Activated CD8-positive, alpha-beta T cell treated with anti-CD3 and anti-CD28 coated beads for 36 hours (primary cell): ENCODE measurements around the gene CCDC86. TPM values are rescaled to one million over a fixed set of nuclear protein-coding genes. Genes with fewer than 3 reads are reported as not detected.

Source experiments
- ATAC-seq: fragments of 200-7000 bp; cut with Tn5 transposase; one replicate; pipeline ENCODE4 v1.10.0; 2021; ENCODE audit warnings: mild to moderate bottlenecking, moderate library complexity
- CTCF ChIA-PET: fragments of 350-600 bp; sonication (Branson Sonifier 250); formaldehyde crosslinking; loops from one replicate; lab custom pipeline; 2021; ENCODE audit warnings: antibody characterized with exemption; lab: Charles Lee
- POLR2A ChIA-PET: fragments of 350-600 bp; sonication (Branson Sonifier 250); formaldehyde crosslinking; loops from one replicate; lab custom pipeline; 2021; ENCODE audit warnings: antibody characterized with exemption; lab: Charles Lee
- DNase-seq: peaks from one replicate; pipeline ENCODE4 v3.0.0-alpha.2; 2020
- H3K27ac Mint-ChIP-seq: one replicate; pipeline ENCODE4 v1.8.0; 2021; ENCODE audit warnings: mild to moderate bottlenecking, mixed read lengths
- H3K27me3 Mint-ChIP-seq: one replicate; pipeline ENCODE4 v1.8.0; 2021; ENCODE audit warnings: mixed read lengths
- H3K36me3 Mint-ChIP-seq: one replicate; pipeline ENCODE4 v1.8.0; 2021; ENCODE audit warnings: low read depth, mixed read lengths
- H3K4me1 Mint-ChIP-seq: one replicate; pipeline ENCODE4 v1.8.0; 2021; ENCODE audit warnings: low read depth, mixed read lengths
- H3K4me3 Mint-ChIP-seq: one replicate; pipeline ENCODE4 v1.8.0; 2021; ENCODE audit warnings: mild to moderate bottlenecking, moderate library complexity, mixed read lengths
- H3K9me3 Mint-ChIP-seq: one replicate; pipeline ENCODE4 v1.8.0; 2021; ENCODE audit warnings: mixed read lengths
- intact Hi-C: fragments of 100-400 bp; cut with micrococcal nuclease; formaldehyde crosslinking; loops from one replicate; pipeline ENCODE4 v1.10.0; 2022
- total RNA-seq, 2 experiments: library from RNA; stranded (reverse); gene quantifications; one replicate each; pipeline ENCODE4 v1.2.3, GENCODE V29; 2021
- TF ChIP-seq, protein P1 (sequence below): fragments of 200-600 bp; IDR thresholded peaks from one replicate; pipeline ENCODE4 v1.8.0; 2022; ENCODE audit warnings: antibody characterized with exemption, mild to moderate bottlenecking

CCDC86 gene
- total RNA-seq, 2 experiments from 2014 or later, result 48.1 to 51.4 TPM

DNA sequence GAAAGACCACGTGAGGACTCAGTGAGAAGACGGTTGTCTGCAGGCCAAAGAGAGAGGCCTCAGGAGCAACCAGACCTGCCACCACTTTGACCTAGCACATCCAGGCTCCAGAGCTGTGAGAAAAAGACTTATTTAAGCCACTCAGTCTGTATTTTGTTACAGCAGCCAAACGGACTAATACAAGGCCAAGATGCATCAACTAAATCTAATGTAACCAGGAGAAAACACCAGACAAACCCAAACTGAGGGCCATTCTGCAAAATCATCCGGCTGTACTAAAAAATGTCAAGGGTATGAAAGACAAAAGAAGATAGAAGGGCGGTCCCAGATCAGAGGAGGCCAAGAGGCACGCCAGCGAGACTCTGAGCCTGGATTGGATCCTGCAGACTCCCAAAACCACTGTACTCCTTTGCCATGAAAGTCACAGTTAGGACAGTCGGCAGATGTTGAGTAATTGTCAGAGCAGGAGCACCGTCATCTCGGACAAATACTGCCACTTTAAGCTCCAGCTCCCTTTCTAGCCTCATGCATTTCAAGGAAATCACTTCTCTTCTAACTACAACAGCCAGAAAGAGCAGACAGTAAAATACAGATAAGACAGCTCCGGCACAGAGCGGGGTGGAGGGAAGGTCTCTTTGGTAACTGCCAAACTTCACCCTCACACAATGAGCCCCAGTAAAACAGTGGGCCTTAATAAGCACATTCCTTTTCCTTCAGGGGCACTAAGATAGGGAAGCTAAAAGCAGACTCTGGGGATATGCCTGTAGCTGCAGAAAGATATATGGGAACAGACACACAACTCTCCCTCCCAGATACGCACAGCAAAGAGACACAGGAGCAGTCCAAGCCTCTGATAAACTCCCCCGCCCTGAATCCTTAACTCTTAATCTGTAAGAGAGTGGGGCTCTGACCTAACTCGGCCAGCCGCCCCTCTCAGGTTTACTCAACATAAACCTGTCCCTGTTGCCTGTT, 21.9 kb downstream of the CCDC86 start:
- no peak for DNase-seq
- TF ChIP-seq, protein P1, sequence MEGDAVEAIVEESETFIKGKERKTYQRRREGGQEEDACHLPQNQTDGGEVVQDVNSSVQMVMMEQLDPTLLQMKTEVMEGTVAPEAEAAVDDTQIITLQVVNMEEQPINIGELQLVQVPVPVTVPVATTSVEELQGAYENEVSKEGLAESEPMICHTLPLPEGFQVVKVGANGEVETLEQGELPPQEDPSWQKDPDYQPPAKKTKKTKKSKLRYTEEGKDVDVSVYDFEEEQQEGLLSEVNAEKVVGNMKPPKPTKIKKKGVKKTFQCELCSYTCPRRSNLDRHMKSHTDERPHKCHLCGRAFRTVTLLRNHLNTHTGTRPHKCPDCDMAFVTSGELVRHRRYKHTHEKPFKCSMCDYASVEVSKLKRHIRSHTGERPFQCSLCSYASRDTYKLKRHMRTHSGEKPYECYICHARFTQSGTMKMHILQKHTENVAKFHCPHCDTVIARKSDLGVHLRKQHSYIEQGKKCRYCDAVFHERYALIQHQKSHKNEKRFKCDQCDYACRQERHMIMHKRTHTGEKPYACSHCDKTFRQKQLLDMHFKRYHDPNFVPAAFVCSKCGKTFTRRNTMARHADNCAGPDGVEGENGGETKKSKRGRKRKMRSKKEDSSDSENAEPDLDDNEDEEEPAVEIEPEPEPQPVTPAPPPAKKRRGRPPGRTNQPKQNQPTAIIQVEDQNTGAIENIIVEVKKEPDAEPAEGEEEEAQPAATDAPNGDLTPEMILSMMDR, result no peak
- CTCF ChIA-PET, result interaction anchor here (1.1 to 1.3 kb wide), 2 partner anchors 24 to 33 kb away, joined by 3 read pairs; no protein-coding TSS in a partner anchor
- ATAC-seq, result no peak
- Mint-ChIP-seq H3K4me3 (no peak overlapping the region), H3K27ac (no peak overlapping the region), H3K36me3 (no peaks in the 10 kb centered on the region), H3K27me3 (no peaks in the 10 kb centered on the region), H3K9me3 (no peaks in the 10 kb centered on the region), H3K4me1 (peaks cover 10% of the 10 kb centered on the region)
- POLR2A ChIA-PET, result interaction anchor here (1.0 kb wide), 1 partner anchor 203 kb away, joined by 3 read pairs; no protein-coding TSS in a partner anchor
- intact Hi-C loops, result no loop called here

DNA sequence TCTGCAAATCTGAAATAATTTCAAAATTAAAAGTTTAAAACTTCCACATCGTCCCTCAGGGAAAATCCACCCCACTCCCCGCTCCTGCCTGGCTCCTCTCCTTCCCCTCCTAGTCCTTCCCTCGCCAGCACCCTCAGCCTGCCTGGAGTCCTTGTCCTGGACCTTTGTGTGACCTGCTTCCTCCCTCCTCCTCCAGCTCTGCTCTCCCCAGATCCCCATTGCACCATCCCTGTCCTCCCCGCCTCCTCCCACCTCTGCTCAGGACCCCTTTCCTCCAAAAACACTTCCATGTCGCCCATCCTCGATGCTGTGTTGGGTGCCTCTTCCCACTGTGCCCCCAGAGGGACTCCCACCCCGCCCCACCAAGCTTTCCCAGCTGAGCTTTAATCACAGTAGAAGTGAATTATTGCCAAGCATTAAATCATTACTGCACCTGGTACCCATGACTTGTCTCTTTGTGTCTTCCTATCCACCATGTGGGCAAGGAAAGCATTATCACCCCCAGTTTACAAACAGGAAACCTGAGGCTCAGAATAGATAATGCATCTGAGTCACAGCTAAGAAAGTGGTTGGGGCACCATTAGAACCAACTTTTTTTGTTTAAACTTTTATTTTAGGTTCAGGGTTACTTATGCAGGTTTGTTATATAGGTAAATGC, 23.1 kb downstream of the CCDC86 start:
- no peak overlapping the region for H3K4me3 Mint-ChIP-seq
- ChIA-PET CTCF (interaction anchor here (0.9 to 1.3 kb wide), 3 partner anchors 23 to 34 kb away, joined by 3 read pairs; no protein-coding TSS in a partner anchor), POLR2A (no interaction called here)
- H3K9me3 Mint-ChIP-seq, result no peaks in the 10 kb centered on the region
- H3K36me3 Mint-ChIP-seq, result no peaks in the 10 kb centered on the region
- peaks cover 5% of the 10 kb centered on the region for H3K4me1 Mint-ChIP-seq
- intact Hi-C loops, result no loop called here
- no peaks in the 10 kb centered on the region for H3K27me3 Mint-ChIP-seq
- DNase-seq, result no peak
- peak; percentile 34 for ATAC-seq
- no peak overlapping the region for H3K27ac Mint-ChIP-seq
- TF ChIP-seq, protein P1, result no peak

DNA sequence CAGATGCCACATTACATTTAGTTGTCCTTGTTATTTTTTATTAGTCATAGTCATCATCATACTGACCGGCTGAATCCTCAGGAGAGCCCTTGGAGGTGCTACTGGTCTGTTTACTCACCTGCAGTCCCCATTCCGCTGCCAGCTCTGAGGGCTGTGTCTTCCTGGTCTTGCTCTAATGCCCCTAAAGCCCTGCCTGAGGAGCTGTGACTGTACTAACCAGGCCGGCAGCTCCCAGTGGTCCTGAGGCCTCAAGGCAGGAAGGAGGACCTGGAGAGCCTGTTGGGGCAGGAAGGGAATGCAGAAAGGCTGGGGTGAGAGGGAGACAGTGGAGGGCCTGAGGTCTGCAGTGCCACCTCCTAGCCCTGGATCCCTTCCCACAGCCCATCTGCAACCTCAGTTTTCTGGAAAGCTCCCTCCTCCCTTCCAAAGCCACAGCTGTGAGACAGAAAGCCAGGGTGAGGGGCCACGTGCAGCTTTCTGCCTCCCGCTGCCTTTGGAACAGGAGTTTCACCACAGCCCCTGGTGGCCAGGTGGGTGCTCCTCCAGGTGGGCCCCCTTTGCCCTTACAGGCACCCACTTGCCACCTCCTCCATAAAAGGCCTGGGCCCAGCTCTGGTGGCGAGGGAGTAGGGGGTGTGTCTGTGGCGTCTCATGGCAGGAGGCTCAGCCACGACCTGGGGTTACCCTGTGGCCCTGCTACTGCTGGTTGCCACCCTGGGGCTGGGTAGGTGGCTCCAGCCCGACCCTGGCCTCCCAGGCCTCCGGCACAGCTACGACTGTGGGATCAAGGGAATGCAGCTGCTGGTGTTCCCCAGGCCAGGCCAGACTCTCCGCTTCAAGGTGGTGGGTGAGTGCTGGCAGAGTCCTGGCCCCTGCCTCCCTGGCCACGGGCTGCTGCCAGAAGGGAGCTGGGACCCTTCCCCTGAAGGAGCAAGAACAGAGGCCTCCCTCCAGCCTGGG, 25.3 kb downstream of the CCDC86 start, which contains the start of gene ZP1:
Gene ZP1, plus strand, starts transcription at position 632 of the 960 bp plus-strand sequence. Its CDS starts 20 bp downstream, at position 652.
- ATAC-seq (no peak), DNase-seq (no peak)
- intact Hi-C loops, result no loop called here
- Mint-ChIP-seq H3K36me3 (no peaks in the 10 kb centered on the region), H3K9me3 (no peaks in the 10 kb centered on the region), H3K27me3 (no peaks in the 10 kb centered on the region), H3K27ac (no peak within 1 kb of the TSS), H3K4me1 (peaks cover 22% of the 10 kb centered on the region), H3K4me3 (no peak within 1 kb of the TSS)
- TF ChIP-seq, protein P1, result no peak
- ChIA-PET CTCF (interaction anchor here (0.7 to 7.1 kb wide), 2 partner anchors 36 to 320 kb away, joined by 3 to 37 read pairs; no protein-coding TSS in a partner anchor), POLR2A (interaction anchor here (1.1 to 1.9 kb wide), 2 partner anchors 10 to 16 kb away, joined by 3 to 5 read pairs; no protein-coding TSS in a partner anchor)

DNA sequence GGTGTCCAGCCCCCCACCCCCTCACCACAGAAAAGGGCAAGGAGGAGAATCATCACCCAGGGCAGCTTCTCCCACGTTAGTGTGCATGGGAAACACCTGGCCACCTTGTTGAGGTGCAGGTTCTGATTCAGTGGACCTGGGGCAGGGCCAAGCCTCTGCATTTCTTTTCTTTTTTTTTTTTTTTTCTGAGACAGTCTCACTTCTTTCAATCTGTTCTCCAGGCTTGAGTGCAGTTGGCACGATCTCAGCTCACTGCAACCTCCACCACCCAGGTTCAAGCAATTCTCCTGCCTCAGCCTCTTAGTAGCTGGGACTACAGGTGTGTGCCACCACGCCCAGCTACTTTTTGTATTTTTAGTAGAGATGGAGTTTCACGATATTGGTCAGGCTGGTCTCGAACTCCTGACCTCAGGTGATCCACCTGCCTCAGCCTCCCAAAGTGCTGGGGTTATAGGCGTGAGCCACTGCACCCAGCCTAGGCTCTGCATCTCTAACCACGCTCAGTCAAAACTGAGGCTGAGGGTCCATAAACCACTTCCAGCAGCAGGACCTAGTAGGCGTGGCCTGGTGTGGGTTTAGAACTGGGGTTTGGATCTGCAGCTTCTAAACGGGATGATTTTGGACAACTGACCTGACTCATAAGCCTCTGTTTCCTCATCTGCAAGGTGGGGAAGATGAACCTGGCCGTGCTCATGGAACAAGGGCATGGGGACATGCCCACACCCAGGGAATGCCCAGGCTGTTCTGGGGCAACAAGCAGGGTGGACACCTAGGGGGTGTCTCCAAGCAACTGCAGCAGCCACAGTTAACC, 26.2 kb downstream of the CCDC86 start:
- DNase-seq (no peak), ATAC-seq (no peak)
- Mint-ChIP-seq H3K4me3 (no peak overlapping the region), H3K27ac (no peak overlapping the region), H3K27me3 (no peaks in the 10 kb centered on the region), H3K36me3 (no peaks in the 10 kb centered on the region), H3K9me3 (no peaks in the 10 kb centered on the region), H3K4me1 (peaks cover 25% of the 10 kb centered on the region)
- TF ChIP-seq, protein P1, result no peak
- POLR2A ChIA-PET, result interaction anchor here (1.1 to 1.9 kb wide), 2 partner anchors 9 to 17 kb away, joined by 3 to 5 read pairs; no protein-coding TSS in a partner anchor
- CTCF ChIA-PET, result interaction anchor here (1.0 to 7.1 kb wide), 2 partner anchors 37 to 72 kb away, joined by 3 to 37 read pairs; no protein-coding TSS in a partner anchor
- intact Hi-C loops, result no loop called here
